Ovary (tissue), 3 donors: ENCODE measurements around the gene MYO3B.

ENCODE experiments used
- CTCF ChIP-seq, 3 donors: fragments of 450-650 bp in 2 of 3; fragments of 200-600 bp in 1 of 3; IDR thresholded peaks; one replicate each; pipeline versions ENCODE4 v1.5.1 to v1.8.0; 2016 to 2022; ENCODE audit warnings: antibody characterized with exemption in 3 of 3, mild to moderate bottlenecking in 1 of 3
- POLR2A ChIP-seq: fragments of 450-650 bp; IDR thresholded peaks from one replicate; pipeline ENCODE4 v1.6.1; 2017; ENCODE audit warnings: antibody characterized with exemption, mild to moderate bottlenecking, moderate library complexity
- donor health status: DM: no; HTN: no; CAD: no.

GRCh38 chr2:170140561-170140960, 37.4 kb upstream of the MYO3B start:
- TF ChIP-seq CTCF (IDR thresholded peaks at IDR 0.05): no peak
- no peak for TF ChIP-seq POLR2A
